ENCODE data around the gene MICAL2. TPM values are rescaled to one million over a fixed set of nuclear protein-coding genes. Genes with fewer than 3 reads are reported as not detected.

The MICAL2 gene
- total RNA-seq, 1 experiment from 2014 or later: 151 TPM

DNA sequence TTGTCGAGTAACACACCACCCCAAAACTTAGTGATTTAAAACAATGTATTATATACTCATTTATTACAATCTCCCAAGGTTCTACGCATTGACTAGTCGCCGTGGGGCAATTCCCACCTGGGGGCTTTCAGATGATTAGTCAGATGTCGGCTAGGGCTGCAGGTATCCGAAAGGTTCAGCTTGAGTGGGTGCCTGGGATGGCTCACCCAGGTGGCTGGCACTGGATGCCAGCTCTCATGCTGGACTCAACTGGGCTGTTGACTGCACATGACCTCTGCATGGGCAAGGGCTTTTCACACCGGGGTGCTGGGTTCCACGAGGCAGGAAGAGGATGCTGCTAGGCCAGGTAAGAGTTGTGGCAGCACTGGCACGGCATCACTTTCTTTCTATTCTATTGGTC, 21.9 kb upstream of the MICAL2 start:
- intact Hi-C loops (cut with micrococcal nuclease): loop anchor here (1.0 to 5.0 kb wide), 3 partner anchors 41 to 193 kb away; no protein-coding TSS in a partner anchor
- POLR2A ChIA-PET: interaction anchor here (0.6 to 5.5 kb wide), 11 partner anchors 9 to 107 kb away, joined by 3 to 65 read pairs (median 6); partner anchors contain the start of gene MICAL2
- DNase-seq (ENCODE audit: unreplicated experiment): no peak
- TF ChIP-seq, protein P1, sequence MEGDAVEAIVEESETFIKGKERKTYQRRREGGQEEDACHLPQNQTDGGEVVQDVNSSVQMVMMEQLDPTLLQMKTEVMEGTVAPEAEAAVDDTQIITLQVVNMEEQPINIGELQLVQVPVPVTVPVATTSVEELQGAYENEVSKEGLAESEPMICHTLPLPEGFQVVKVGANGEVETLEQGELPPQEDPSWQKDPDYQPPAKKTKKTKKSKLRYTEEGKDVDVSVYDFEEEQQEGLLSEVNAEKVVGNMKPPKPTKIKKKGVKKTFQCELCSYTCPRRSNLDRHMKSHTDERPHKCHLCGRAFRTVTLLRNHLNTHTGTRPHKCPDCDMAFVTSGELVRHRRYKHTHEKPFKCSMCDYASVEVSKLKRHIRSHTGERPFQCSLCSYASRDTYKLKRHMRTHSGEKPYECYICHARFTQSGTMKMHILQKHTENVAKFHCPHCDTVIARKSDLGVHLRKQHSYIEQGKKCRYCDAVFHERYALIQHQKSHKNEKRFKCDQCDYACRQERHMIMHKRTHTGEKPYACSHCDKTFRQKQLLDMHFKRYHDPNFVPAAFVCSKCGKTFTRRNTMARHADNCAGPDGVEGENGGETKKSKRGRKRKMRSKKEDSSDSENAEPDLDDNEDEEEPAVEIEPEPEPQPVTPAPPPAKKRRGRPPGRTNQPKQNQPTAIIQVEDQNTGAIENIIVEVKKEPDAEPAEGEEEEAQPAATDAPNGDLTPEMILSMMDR (IDR thresholded peaks at IDR 0.05; ENCODE audit: unreplicated experiment): no peak
- peak overlapping the region; percentile 37 for H3K27ac Mint-ChIP-seq (ENCODE audit: low read depth, unreplicated experiment)
- no peak overlapping the region for H3K4me3 Mint-ChIP-seq (ENCODE audit: unreplicated experiment)
- no TSS peak for BruUV-seq (replicated peaks)
- no peaks in the 10 kb centered on the region for H3K27me3 Mint-ChIP-seq (ENCODE audit: insufficient read depth, unreplicated experiment)
- no peaks in the 10 kb centered on the region for H3K9me3 Mint-ChIP-seq (ENCODE audit: unreplicated experiment)
- H3K4me1 Mint-ChIP-seq (ENCODE audit: insufficient read depth, unreplicated experiment): peaks cover 45% of the 10 kb centered on the region
- CTCF ChIA-PET: interaction anchor here (0.7 to 8.6 kb wide), 19 partner anchors 11 to 193 kb away, joined by 3 to 83 read pairs (median 7); partner anchors contain the start of gene MICAL2
- no peaks in the 10 kb centered on the region for H3K36me3 Mint-ChIP-seq (ENCODE audit: insufficient read depth, unreplicated experiment)

DNA sequence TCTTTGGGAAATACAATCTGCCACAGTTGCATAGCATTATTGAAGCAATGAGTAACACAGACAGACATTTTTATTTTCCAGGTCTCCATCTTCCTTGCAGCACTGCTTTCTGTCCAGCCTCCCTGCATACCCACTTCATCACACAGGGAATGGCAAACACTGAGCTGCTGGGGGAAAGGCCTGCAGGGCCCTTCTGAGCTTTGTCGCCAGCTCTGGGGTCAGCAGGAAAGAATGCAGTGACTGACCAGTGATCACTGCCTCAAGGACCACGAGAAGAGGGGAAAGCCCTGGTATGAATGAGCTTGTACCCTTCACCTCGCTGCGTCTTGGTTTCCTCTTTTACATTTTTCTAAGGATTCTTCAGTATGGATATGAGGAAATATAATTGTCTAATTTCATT, 21.3 kb upstream of the MICAL2 start:
- no peaks in the 10 kb centered on the region for H3K27me3 Mint-ChIP-seq (ENCODE audit: insufficient read depth, unreplicated experiment)
- peak overlapping the region; percentile 79 for H3K27ac Mint-ChIP-seq (ENCODE audit: low read depth, unreplicated experiment)
- H3K36me3 Mint-ChIP-seq (ENCODE audit: insufficient read depth, unreplicated experiment): no peaks in the 10 kb centered on the region
- H3K4me3 Mint-ChIP-seq (ENCODE audit: unreplicated experiment): no peak overlapping the region
- intact Hi-C loops (cut with micrococcal nuclease): loop anchor here (5.0 kb wide), 1 partner anchor 42 kb away; no protein-coding TSS in a partner anchor
- TF ChIP-seq, protein P1 (IDR thresholded peaks at IDR 0.05; ENCODE audit: unreplicated experiment): no peak
- no TSS peak for BruUV-seq (replicated peaks)
- no peaks in the 10 kb centered on the region for H3K9me3 Mint-ChIP-seq (ENCODE audit: unreplicated experiment)
- H3K4me1 Mint-ChIP-seq (ENCODE audit: insufficient read depth, unreplicated experiment): peaks cover 45% of the 10 kb centered on the region
- ChIA-PET CTCF (interaction anchor here (0.6 to 8.6 kb wide), 16 partner anchors 10 to 779 kb away, joined by 3 to 83 read pairs (median 8); partner anchors contain the start of gene MICAL2), POLR2A (interaction anchor here (1.2 to 5.5 kb wide), 8 partner anchors 9 to 93 kb away, joined by 3 to 31 read pairs (median 9); partner anchors contain the start of gene MICAL2)
- no peak for DNase-seq (ENCODE audit: unreplicated experiment)

DNA sequence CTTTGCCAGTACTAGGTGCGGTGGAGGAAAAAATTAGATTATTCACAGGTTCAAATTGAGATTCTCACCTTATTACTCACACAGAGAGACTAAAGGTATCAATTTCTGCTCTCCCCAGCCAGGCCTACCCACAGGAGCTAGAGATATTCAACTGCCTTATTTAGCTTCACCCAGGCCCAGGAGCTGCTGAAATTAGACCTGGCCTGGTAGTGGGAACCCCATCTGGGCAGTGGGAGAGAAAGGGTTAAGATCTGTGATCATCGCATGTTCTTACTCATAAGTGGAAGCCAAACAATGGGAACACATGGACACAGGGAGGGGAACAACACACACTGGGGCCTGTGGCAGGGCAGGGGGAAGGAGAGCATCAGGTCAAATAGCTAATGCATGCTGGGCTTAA, 20.9 kb upstream of the MICAL2 start:
- Mint-ChIP-seq H3K36me3 (ENCODE audit: insufficient read depth, unreplicated experiment) (no peaks in the 10 kb centered on the region), H3K27ac (ENCODE audit: low read depth, unreplicated experiment) (peak overlapping the region; percentile 79), H3K27me3 (ENCODE audit: insufficient read depth, unreplicated experiment) (no peaks in the 10 kb centered on the region), H3K4me1 (ENCODE audit: insufficient read depth, unreplicated experiment) (peaks cover 45% of the 10 kb centered on the region), H3K9me3 (ENCODE audit: unreplicated experiment) (no peaks in the 10 kb centered on the region), H3K4me3 (ENCODE audit: unreplicated experiment) (no peak overlapping the region)
- TF ChIP-seq, protein P1 (IDR thresholded peaks at IDR 0.05; ENCODE audit: unreplicated experiment): no peak
- no TSS peak for BruUV-seq (replicated peaks)
- no peak for DNase-seq (ENCODE audit: unreplicated experiment)
- ChIA-PET POLR2A (interaction anchor here (0.8 to 5.5 kb wide), 10 partner anchors 8 to 93 kb away, joined by 3 to 31 read pairs (median 8); partner anchors contain the start of gene MICAL2), CTCF (interaction anchor here (0.6 to 8.6 kb wide), 13 partner anchors 10 to 779 kb away, joined by 3 to 83 read pairs (median 22); no protein-coding TSS in a partner anchor)
- intact Hi-C loops (cut with micrococcal nuclease): loop anchor here (5.0 kb wide), 1 partner anchor 42 kb away; no protein-coding TSS in a partner anchor

DNA sequence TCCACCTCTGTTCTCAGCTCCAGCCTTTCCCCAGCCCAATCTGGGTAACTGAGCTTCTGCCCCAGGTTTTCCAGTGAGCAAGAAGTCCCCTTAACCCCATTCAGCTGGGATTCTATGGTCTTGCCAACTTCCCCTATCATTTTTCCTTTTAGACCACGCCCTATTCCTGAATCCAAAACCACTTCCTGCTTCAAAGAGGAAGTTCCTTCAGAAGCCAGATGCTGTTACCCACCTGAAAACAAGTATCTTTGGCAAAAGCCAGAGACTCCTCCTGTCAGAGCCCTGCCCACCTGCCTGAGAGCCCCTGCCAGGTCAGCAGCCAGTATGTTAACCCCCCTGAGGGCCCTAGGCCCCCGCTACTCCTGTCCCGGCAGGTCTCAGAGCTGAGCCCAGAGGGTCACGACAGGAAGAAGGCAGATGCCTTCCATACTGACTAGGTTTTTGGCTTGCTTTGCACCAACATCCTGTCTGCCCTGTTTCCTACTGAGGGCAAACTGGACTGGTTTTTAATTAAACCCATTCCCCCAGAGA, 20.3 kb upstream of the MICAL2 start:
- no peaks in the 10 kb centered on the region for H3K36me3 Mint-ChIP-seq (ENCODE audit: insufficient read depth, unreplicated experiment)
- H3K4me1 Mint-ChIP-seq (ENCODE audit: insufficient read depth, unreplicated experiment): peaks cover 49% of the 10 kb centered on the region
- ChIA-PET CTCF (interaction anchor here (0.8 to 8.6 kb wide), 11 partner anchors 9 to 191 kb away, joined by 3 to 83 read pairs (median 24); no protein-coding TSS in a partner anchor), POLR2A (interaction anchor here (0.6 to 5.5 kb wide), 11 partner anchors 8 to 144 kb away, joined by 3 to 31 read pairs (median 6); partner anchors contain the start of gene MICAL2)
- TF ChIP-seq, protein P1 (IDR thresholded peaks at IDR 0.05; ENCODE audit: unreplicated experiment): no peak
- DNase-seq (ENCODE audit: unreplicated experiment): peak; percentile 64
- H3K27me3 Mint-ChIP-seq (ENCODE audit: insufficient read depth, unreplicated experiment): no peaks in the 10 kb centered on the region
- intact Hi-C loops (cut with micrococcal nuclease): no loop called here
- BruUV-seq (replicated peaks): TSS peak; percentile 66
- H3K27ac Mint-ChIP-seq (ENCODE audit: low read depth, unreplicated experiment): peak overlapping the region; percentile 79
- no peaks in the 10 kb centered on the region for H3K9me3 Mint-ChIP-seq (ENCODE audit: unreplicated experiment)
- no peak overlapping the region for H3K4me3 Mint-ChIP-seq (ENCODE audit: unreplicated experiment)

Measured in MCF 10A (cell line).